Renal pelvis (tissue), 4 donors: Measurements from ENCODE around the gene PRIMA1. TPM values are rescaled to one million over a fixed set of nuclear protein-coding genes. Genes with fewer than 3 reads are reported as not detected.

ENCODE experiments used
- DNase-seq: peaks from one replicate; pipeline ENCODE4 v3.0.0-alpha.2; 2013
- polyA plus RNA-seq, 3 donors: library from polyadenylated mRNA; unstranded; fragments of 120-200 nt; gene quantifications; one replicate each; pipeline ENCODE4 v1.2.1, GENCODE V29; 2013; ENCODE audit not compliant: insufficient read length in 3 of 3

The PRIMA1 gene
- polyA plus RNA-seq, 3 donors = 1.4 to 1.6 (median 1.5) TPM

- no peak for DNase-seq
These were observed 28.5 kb downstream of the PRIMA1 start for GRCh38 chr14:93759719-93760307.

GRCh38 chr14:93757206-93757605, 31.1 kb downstream of the PRIMA1 start:
- DNase-seq = no peak

GRCh38 chr14:93753647-93754046, 34.6 kb downstream of the PRIMA1 start:
- DNase-seq = no peak

- DNase-seq = no peak
These were observed 35.2 kb downstream of the PRIMA1 start for GRCh38 chr14:93752980-93753561.

- DNase-seq = peak; percentile 40
These were observed 36.2 kb downstream of the PRIMA1 start for GRCh38 chr14:93751946-93752655.

- no peak for DNase-seq
These were observed 39.2 kb downstream of the PRIMA1 start for GRCh38 chr14:93749076-93749420.

GRCh38 chr14:93748208-93749075, 39.8 kb downstream of the PRIMA1 start:
- DNase-seq = no peak

- no peak for DNase-seq
These were observed 40.7 kb downstream of the PRIMA1 start for GRCh38 chr14:93747560-93747959.

- DNase-seq = no peak
These were observed 41.2 kb downstream of the PRIMA1 start for GRCh38 chr14:93747102-93747501.

- no peak for DNase-seq
These were observed 42.5 kb downstream of the PRIMA1 start for GRCh38 chr14:93745603-93746273.

GRCh38 chr14:93744876-93745275, 43.4 kb downstream of the PRIMA1 start:
- DNase-seq = no peak

- DNase-seq = no peak
These were observed 44.1 kb downstream of the PRIMA1 start for GRCh38 chr14:93744176-93744575.

GRCh38 chr14:93743270-93744060, 44.8 kb downstream of the PRIMA1 start:
- no peak for DNase-seq

- no peak for DNase-seq
These were observed 45.5 kb downstream of the PRIMA1 start for GRCh38 chr14:93742761-93743160.

GRCh38 chr14:93741556-93742230, 46.6 kb downstream of the PRIMA1 start:
- DNase-seq = no peak

GRCh38 chr14:93737634-93738033, 50.7 kb downstream of the PRIMA1 start:
- DNase-seq = no peak

- DNase-seq = no peak
These were observed 51.8 kb downstream of the PRIMA1 start for GRCh38 chr14:93736378-93737014.

GRCh38 chr14:93735206-93735605, 53.1 kb downstream of the PRIMA1 start:
- DNase-seq = no peak

GRCh38 chr14:93734086-93734822, 54.0 kb downstream of the PRIMA1 start:
- DNase-seq = no peak
